ENCODE results near the gene CDH26. TPM values are rescaled to one million over a fixed set of nuclear protein-coding genes. Genes with fewer than 3 reads are reported as not detected.

The CDH26 gene
- total and polyA plus RNA-seq, 5 experiments from 2014 or later, result 0.07 to 4.5 (median 4.3) TPM; not detected in 2

- no peak for DNase-seq
- peaks cover 0 to 3% (median 0%) of the 10 kb centered on the region in 3 donors for H3K36me3 Mint-ChIP-seq
These were observed 22.6 kb upstream of the CDH26 start for GRCh38 chr20:59935457-59936185.

GRCh38 chr20:59936409-59936808, 21.8 kb upstream of the CDH26 start:
- no peak for ATAC-seq
- Mint-ChIP-seq H3K4me1 (peaks cover 10 to 56% (median 45%) of the 10 kb centered on the region in 4 donors), H3K4me3 (no peak overlapping the region)

More at GRCh38 chr20:59935457-59936185, 22.6 kb upstream of the CDH26 start:
- Mint-ChIP-seq H3K27ac (no peak overlapping the region), H3K4me3 (peak overlapping the region in 2 of 10 donors; percentile 26 to 36), H3K4me1 (peaks cover 6 to 49% (median 37%) of the 10 kb centered on the region in 4 donors), H3K9me3 (no peaks in the 10 kb centered on the region), H3K27me3 (peaks cover 0 to 2% (median 0%) of the 10 kb centered on the region in 5 donors)
- POLR2A ChIA-PET, result no interaction called here
- no peak for ATAC-seq

GRCh38 chr20:59937150-59937549, 21.1 kb upstream of the CDH26 start:
- H3K36me3 Mint-ChIP-seq, result peaks cover 0 to 3% (median 0%) of the 10 kb centered on the region in 3 donors
- H3K4me1 Mint-ChIP-seq, result peaks cover 9 to 59% (median 48%) of the 10 kb centered on the region in 4 donors
- no peaks in the 10 kb centered on the region for H3K9me3 Mint-ChIP-seq
- ATAC-seq, result no peak
- peaks cover 0 to 2% (median 0%) of the 10 kb centered on the region in 5 donors for H3K27me3 Mint-ChIP-seq
- peak overlapping the region in 6 of 10 donors; percentile 6 to 79 (median 40) for H3K27ac Mint-ChIP-seq
- H3K4me3 Mint-ChIP-seq, result peak overlapping the region in 3 of 10 donors; percentile 7 to 35 (median 10)
- no peak for DNase-seq
- POLR2A ChIA-PET, result no interaction called here

More at GRCh38 chr20:59936409-59936808, 21.8 kb upstream of the CDH26 start:
- H3K36me3 Mint-ChIP-seq, result peaks cover 0 to 3% (median 0%) of the 10 kb centered on the region in 3 donors
- H3K27ac Mint-ChIP-seq, result no peak overlapping the region
- POLR2A ChIA-PET, result no interaction called here
- no peaks in the 10 kb centered on the region for H3K9me3 Mint-ChIP-seq
- no peak for DNase-seq
- peaks cover 0 to 2% (median 0%) of the 10 kb centered on the region in 5 donors for H3K27me3 Mint-ChIP-seq

- H3K9me3 Mint-ChIP-seq, result no peaks in the 10 kb centered on the region
- peak overlapping the region; percentile 73 to 89 (median 84) for H3K4me3 Mint-ChIP-seq
- POLR2A ChIA-PET, result interaction anchor here (1.1 kb wide), 1 partner anchor 10 kb away, joined by 3 read pairs; no protein-coding TSS in a partner anchor
- DNase-seq (no peak), ATAC-seq (no peak)
- peaks cover 10 to 61% (median 50%) of the 10 kb centered on the region in 4 donors for H3K4me1 Mint-ChIP-seq
- H3K36me3 Mint-ChIP-seq, result peaks cover 0 to 10% (median 2%) of the 10 kb centered on the region in 3 donors
- H3K27ac Mint-ChIP-seq, result peak overlapping the region in 8 of 10 donors; percentile 57 to 93 (median 78)
- H3K27me3 Mint-ChIP-seq, result no peaks in the 10 kb centered on the region
These were observed 20.0 kb upstream of the CDH26 start for GRCh38 chr20:59938221-59938620.

- Mint-ChIP-seq H3K4me3 (peak overlapping the region; percentile 73 to 89 (median 84)), H3K27ac (peak overlapping the region in 9 of 10 donors; percentile 57 to 93 (median 79)), H3K36me3 (peaks cover 0 to 13% (median 2%) of the 10 kb centered on the region in 3 donors), H3K27me3 (no peaks in the 10 kb centered on the region), H3K4me1 (peaks cover 10 to 61% (median 50%) of the 10 kb centered on the region in 4 donors), H3K9me3 (no peaks in the 10 kb centered on the region)
- DNase-seq, result no peak
- POLR2A ChIA-PET, result interaction anchor here (1.1 kb wide), 1 partner anchor 10 kb away, joined by 3 read pairs; no protein-coding TSS in a partner anchor
- ATAC-seq, result no peak
These were observed 19.5 kb upstream of the CDH26 start for GRCh38 chr20:59938696-59939051.

- Mint-ChIP-seq H3K27ac (peak overlapping the region in 6 of 10 donors; percentile 63 to 93 (median 82)), H3K36me3 (peaks cover 2 to 18% (median 6%) of the 10 kb centered on the region in 3 donors), H3K9me3 (no peaks in the 10 kb centered on the region), H3K4me3 (peak overlapping the region; percentile 82 to 99 (median 96)), H3K27me3 (no peaks in the 10 kb centered on the region), H3K4me1 (peaks cover 10 to 62% (median 49%) of the 10 kb centered on the region in 4 donors)
- ATAC-seq (no peak), DNase-seq (peak in 2 of 10 donors; percentile 9 to 10)
- POLR2A ChIA-PET, result interaction anchor here (0.8 to 2.1 kb wide), 3 partner anchors 9 to 21 kb away, joined by 3 to 9 read pairs (median 3); no protein-coding TSS in a partner anchor
These were observed 19.0 kb upstream of the CDH26 start for GRCh38 chr20:59939052-59939878.

- peak; percentile 7 to 27 for ATAC-seq
- peaks cover 8 to 24% (median 12%) of the 10 kb centered on the region in 3 donors for H3K36me3 Mint-ChIP-seq
- H3K4me1 Mint-ChIP-seq, result peaks cover 13 to 63% (median 53%) of the 10 kb centered on the region in 4 donors
- H3K4me3 Mint-ChIP-seq, result peak overlapping the region; percentile 92 to 99 (median 97)
- no peak for DNase-seq
- POLR2A ChIA-PET, result interaction anchor here (0.8 to 2.1 kb wide), 3 partner anchors 10 to 20 kb away, joined by 3 to 9 read pairs (median 6); no protein-coding TSS in a partner anchor
- peak overlapping the region in 9 of 10 donors; percentile 43 to 98 (median 84) for H3K27ac Mint-ChIP-seq
- H3K27me3 Mint-ChIP-seq, result no peaks in the 10 kb centered on the region
- no peaks in the 10 kb centered on the region for H3K9me3 Mint-ChIP-seq
These were observed 18.4 kb upstream of the CDH26 start for GRCh38 chr20:59939879-59940128.

- POLR2A ChIA-PET, result interaction anchor here (0.6 to 2.1 kb wide), 4 partner anchors 9 to 1023 kb away, joined by 3 to 9 read pairs (median 6); no protein-coding TSS in a partner anchor
- peaks cover 14 to 63% (median 53%) of the 10 kb centered on the region in 4 donors for H3K4me1 Mint-ChIP-seq
- H3K4me3 Mint-ChIP-seq, result peak within 1 kb of the TSS; percentile 92 to 99 (median 97)
- H3K27me3 Mint-ChIP-seq, result no peaks in the 10 kb centered on the region
- H3K36me3 Mint-ChIP-seq, result peaks cover 8 to 27% (median 13%) of the 10 kb centered on the region in 3 donors
- H3K9me3 Mint-ChIP-seq, result no peaks in the 10 kb centered on the region
- H3K27ac Mint-ChIP-seq, result peak within 1 kb of the TSS; percentile 95 to 99 (median 98)
- DNase-seq (peak; percentile 79 to 89 (median 85)), ATAC-seq (peak; percentile 97 to 98)
These were observed 17.9 kb upstream of the CDH26 start, which contains the start of the genes FAM217B and PPP1R3D for GRCh38 chr20:59940129-59940955. FAM217B (plus strand) TSS chr20:59940389; CDS start chr20:59943944, 3,555 bp downstream. PPP1R3D (minus strand) TSS chr20:59940305; CDS start chr20:59939931, 374 bp downstream.

GRCh38 chr20:59940956-59941294, 17.3 kb upstream of the CDH26 start:
- H3K27ac Mint-ChIP-seq, result peak overlapping the region; percentile 95 to 99 (median 98)
- no peaks in the 10 kb centered on the region for H3K27me3 Mint-ChIP-seq
- H3K36me3 Mint-ChIP-seq, result peaks cover 8 to 33% (median 13%) of the 10 kb centered on the region in 3 donors
- peaks cover 14 to 62% (median 52%) of the 10 kb centered on the region in 4 donors for H3K4me1 Mint-ChIP-seq
- no peaks in the 10 kb centered on the region for H3K9me3 Mint-ChIP-seq
- ATAC-seq (no peak), DNase-seq (no peak)
- H3K4me3 Mint-ChIP-seq, result peak overlapping the region; percentile 92 to 99 (median 97)
- POLR2A ChIA-PET, result interaction anchor here (0.6 to 2.1 kb wide), 3 partner anchors 9 to 1024 kb away, joined by 5 to 9 read pairs (median 6); no protein-coding TSS in a partner anchor

- H3K4me3 Mint-ChIP-seq, result peak overlapping the region in 5 of 10 donors; percentile 1 to 60 (median 14)
- peaks cover 16 to 52% (median 45%) of the 10 kb centered on the region in 4 donors for H3K4me1 Mint-ChIP-seq
- peaks cover 8 to 41% (median 13%) of the 10 kb centered on the region in 3 donors for H3K36me3 Mint-ChIP-seq
- POLR2A ChIA-PET, result no interaction called here
- DNase-seq (no peak), ATAC-seq (no peak)
- no peaks in the 10 kb centered on the region for H3K9me3 Mint-ChIP-seq
- no peaks in the 10 kb centered on the region for H3K27me3 Mint-ChIP-seq
- H3K27ac Mint-ChIP-seq, result peak overlapping the region in 3 of 10 donors; percentile 25 to 98 (median 72)
These were observed 16.0 kb upstream of the CDH26 start for GRCh38 chr20:59942245-59942644.

- Mint-ChIP-seq H3K27ac (peak overlapping the region in 1 of 10 donors; percentile 56), H3K4me3 (no peak overlapping the region), H3K36me3 (peaks cover 8 to 39% (median 13%) of the 10 kb centered on the region in 3 donors), H3K9me3 (no peaks in the 10 kb centered on the region), H3K4me1 (peaks cover 17 to 47% (median 42%) of the 10 kb centered on the region in 4 donors), H3K27me3 (no peaks in the 10 kb centered on the region)
- no peak for ATAC-seq
- POLR2A ChIA-PET, result interaction anchor here (0.9 kb wide), 1 partner anchor 10 kb away, joined by 3 read pairs; no protein-coding TSS in a partner anchor
- DNase-seq, result no peak
These were observed 13.5 kb upstream of the CDH26 start for GRCh38 chr20:59944726-59945125.
